GM19239 (cell line): ENCODE results near the gene PCDHB11.
"Not testable (repeated sequence)": the region's sequence is repeated elsewhere in the genome, so short reads cannot be mapped to it uniquely, and the experiment has no call there.

Experiments
- DNase-seq: peaks from one replicate; pipeline ENCODE4 v3.0.0; 2011; ENCODE audit warnings: low spot score; ENCODE audit not compliant: insufficient read length
- FAIRE-seq: peaks from 2 replicates; lab custom pipeline; 2011; peaks lifted over from hg19 to GRCh38; lab: Jason Lieb, UNC

Gene PCDHB11

GRCh38 chr5:141234109-141234667 lies 34.8 kb downstream of the PCDHB11 start:
- no peak for DNase-seq
- no peak for FAIRE-seq

GRCh38 chr5:141235922-141236321 lies 36.5 kb downstream of the PCDHB11 start:
- FAIRE-seq, DNase-seq: not testable (repeated sequence)

GRCh38 chr5:141236516-141237313 lies 37.3 kb downstream of the PCDHB11 start:
- FAIRE-seq (no peak), DNase-seq (no peak)

GRCh38 chr5:141241496-141241895 lies 42.1 kb downstream of the PCDHB11 start:
- DNase-seq (no peak), FAIRE-seq (no peak)

GRCh38 chr5:141245250-141245717 lies 45.9 kb downstream of the PCDHB11 start, which contains the start of gene PCDHB15:
TSS of gene PCDHB15 (plus strand) at chr5:141245395. CDS start at chr5:141245579, 184 bp downstream.
- no peak for FAIRE-seq
- DNase-seq = no peak

GRCh38 chr5:141246971-141247370 lies 47.5 kb downstream of the PCDHB11 start:
- DNase-seq, FAIRE-seq: not testable (repeated sequence)

GRCh38 chr5:141247434-141247833 lies 48.0 kb downstream of the PCDHB11 start:
- not testable (repeated sequence) for FAIRE-seq, DNase-seq

- no peak for DNase-seq
Observed at GRCh38 chr5:141250576-141250975, 51.1 kb downstream of the PCDHB11 start.

More at GRCh38 chr5:141250576-141250975, 51.1 kb downstream of the PCDHB11 start:
- no peak for FAIRE-seq
